ENCODE results near the gene CLEC4F. TPM values are rescaled to one million over a fixed set of nuclear protein-coding genes. Genes with fewer than 3 reads are reported as not detected.

The CLEC4F gene, protein sequence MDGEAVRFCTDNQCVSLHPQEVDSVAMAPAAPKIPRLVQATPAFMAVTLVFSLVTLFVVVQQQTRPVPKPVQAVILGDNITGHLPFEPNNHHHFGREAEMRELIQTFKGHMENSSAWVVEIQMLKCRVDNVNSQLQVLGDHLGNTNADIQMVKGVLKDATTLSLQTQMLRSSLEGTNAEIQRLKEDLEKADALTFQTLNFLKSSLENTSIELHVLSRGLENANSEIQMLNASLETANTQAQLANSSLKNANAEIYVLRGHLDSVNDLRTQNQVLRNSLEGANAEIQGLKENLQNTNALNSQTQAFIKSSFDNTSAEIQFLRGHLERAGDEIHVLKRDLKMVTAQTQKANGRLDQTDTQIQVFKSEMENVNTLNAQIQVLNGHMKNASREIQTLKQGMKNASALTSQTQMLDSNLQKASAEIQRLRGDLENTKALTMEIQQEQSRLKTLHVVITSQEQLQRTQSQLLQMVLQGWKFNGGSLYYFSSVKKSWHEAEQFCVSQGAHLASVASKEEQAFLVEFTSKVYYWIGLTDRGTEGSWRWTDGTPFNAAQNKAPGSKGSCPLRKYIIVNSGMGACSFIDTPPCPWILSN
- total RNA-seq (under 1 TPM in 1 of 2 donors, not detected in 1; 0.15 TPM), total RNA-seq (0 reads per million in 2 donors)

DNA sequence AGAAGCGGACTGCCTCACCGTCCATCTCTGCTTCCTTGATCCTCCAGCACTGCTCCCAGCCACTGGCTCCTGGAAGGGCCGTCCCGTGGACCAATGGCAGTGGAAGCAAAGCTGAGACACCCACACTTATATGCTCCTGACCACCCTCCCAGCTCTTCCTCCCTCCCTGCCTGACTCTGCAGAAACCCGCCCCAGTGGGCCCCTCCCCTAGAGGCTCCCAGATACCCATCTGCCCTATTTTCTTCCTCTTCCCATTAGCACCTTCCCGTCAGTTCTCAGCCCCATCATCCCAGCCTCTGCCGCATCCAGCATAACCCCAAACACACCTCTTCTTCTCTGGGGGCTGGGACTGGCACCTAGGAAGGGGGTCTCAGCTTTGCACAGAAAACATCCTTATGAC, at the start of gene CLEC4F:
TSS of gene CLEC4F (minus strand) at position 101 of the 400 bp plus-strand sequence. CDS start at position 25, 76 bp downstream.
- no peak for DNase-seq
- Mint-ChIP-seq H3K27me3 (peaks cover 60% of the 10 kb centered on the region), H3K27ac (no peak within 1 kb of the TSS), H3K36me3 (ENCODE audit: low read depth) (no peaks in the 10 kb centered on the region), H3K4me1 (peaks cover 2% of the 10 kb centered on the region), H3K4me3 (no peak within 1 kb of the TSS)
- no peak for ATAC-seq
- H3K9me3 ChIP-seq (ENCODE audit: control insufficient read depth, low read length, poor library complexity, severe bottlenecking), result no peaks in the 10 kb centered on the region

DNA sequence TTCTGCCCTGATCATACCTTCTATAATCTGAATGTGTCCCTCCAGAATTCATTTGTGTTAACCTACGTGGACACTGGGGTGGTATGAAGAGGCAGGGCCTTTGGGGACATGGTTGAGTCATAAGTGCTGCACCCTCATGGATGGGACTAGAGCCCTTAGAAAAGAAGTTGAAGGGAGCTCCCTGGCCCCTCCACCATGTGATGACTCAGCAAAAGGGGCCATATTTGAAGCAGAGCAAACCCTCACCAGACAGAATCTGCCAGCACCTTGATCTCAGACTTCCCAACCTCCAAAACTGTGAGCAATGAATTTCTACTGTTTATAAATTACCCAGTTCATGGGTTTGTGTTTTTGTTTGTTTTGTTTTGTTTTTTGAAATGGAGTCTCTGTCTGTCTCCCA, 48.6 kb upstream of the CLEC4F start:
- Mint-ChIP-seq H3K4me3 (no peak overlapping the region), H3K27ac (no peak overlapping the region), H3K27me3 (peaks cover 41% of the 10 kb centered on the region), H3K4me1 (peaks cover 5% of the 10 kb centered on the region), H3K36me3 (ENCODE audit: low read depth) (peaks cover 3% of the 10 kb centered on the region)
- DNase-seq (no peak), ATAC-seq (no peak)
- no peaks in the 10 kb centered on the region for H3K9me3 ChIP-seq (ENCODE audit: control insufficient read depth, low read length, poor library complexity, severe bottlenecking)

- DNase-seq, result peak; percentile 34 to 68 (median 39)
- H3K27ac Mint-ChIP-seq, result no peak overlapping the region
- H3K9me3 ChIP-seq (ENCODE audit: control insufficient read depth, low read length, poor library complexity, severe bottlenecking), result no peaks in the 10 kb centered on the region
- peaks cover 10% of the 10 kb centered on the region for H3K4me1 Mint-ChIP-seq
- no peak overlapping the region for H3K4me3 Mint-ChIP-seq
- H3K27me3 Mint-ChIP-seq, result peaks cover 77% of the 10 kb centered on the region
- peaks cover 12% of the 10 kb centered on the region for H3K36me3 Mint-ChIP-seq (ENCODE audit: low read depth)
- ATAC-seq, result peak; percentile 79
Measured at GRCh38 chr2:70861777-70862625, 41.6 kb upstream of the CLEC4F start.

DNA sequence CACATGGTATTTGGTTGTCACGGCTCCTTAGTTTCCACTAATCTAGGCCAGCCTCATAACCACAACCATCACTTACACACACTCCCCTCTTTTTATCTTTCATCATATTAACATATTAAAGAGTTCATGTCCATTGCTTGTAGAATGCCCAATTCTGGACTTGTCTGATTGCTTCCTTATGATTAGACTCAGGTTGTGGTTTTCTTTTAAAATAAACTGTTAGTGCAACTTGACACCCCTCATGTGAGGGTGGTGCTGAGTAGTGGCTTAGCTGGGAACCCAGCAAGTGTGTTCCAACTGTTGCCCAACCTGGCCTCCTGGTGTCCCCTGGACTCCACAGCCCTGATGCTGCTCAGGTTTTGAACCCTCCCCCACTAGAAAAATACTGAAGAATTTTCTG, 35.3 kb upstream of the CLEC4F start:
- Mint-ChIP-seq H3K27ac (no peak overlapping the region), H3K27me3 (peaks cover 50% of the 10 kb centered on the region), H3K36me3 (ENCODE audit: low read depth) (no peaks in the 10 kb centered on the region), H3K4me3 (no peak overlapping the region), H3K4me1 (peaks cover 11% of the 10 kb centered on the region)
- ATAC-seq (no peak), DNase-seq (no peak)
- no peaks in the 10 kb centered on the region for H3K9me3 ChIP-seq (ENCODE audit: control insufficient read depth, low read length, poor library complexity, severe bottlenecking)

- no peaks in the 10 kb centered on the region for H3K9me3 ChIP-seq (ENCODE audit: control insufficient read depth, low read length, poor library complexity, severe bottlenecking)
- no peak overlapping the region for H3K27ac Mint-ChIP-seq
- ATAC-seq (no peak), DNase-seq (no peak)
- no peaks in the 10 kb centered on the region for H3K36me3 Mint-ChIP-seq (ENCODE audit: low read depth)
- no peak overlapping the region for H3K4me3 Mint-ChIP-seq
- H3K27me3 Mint-ChIP-seq, result peaks cover 38% of the 10 kb centered on the region
- H3K4me1 Mint-ChIP-seq, result peaks cover 11% of the 10 kb centered on the region
Measured at GRCh38 chr2:70854411-70854810, 34.0 kb upstream of the CLEC4F start.

DNA sequence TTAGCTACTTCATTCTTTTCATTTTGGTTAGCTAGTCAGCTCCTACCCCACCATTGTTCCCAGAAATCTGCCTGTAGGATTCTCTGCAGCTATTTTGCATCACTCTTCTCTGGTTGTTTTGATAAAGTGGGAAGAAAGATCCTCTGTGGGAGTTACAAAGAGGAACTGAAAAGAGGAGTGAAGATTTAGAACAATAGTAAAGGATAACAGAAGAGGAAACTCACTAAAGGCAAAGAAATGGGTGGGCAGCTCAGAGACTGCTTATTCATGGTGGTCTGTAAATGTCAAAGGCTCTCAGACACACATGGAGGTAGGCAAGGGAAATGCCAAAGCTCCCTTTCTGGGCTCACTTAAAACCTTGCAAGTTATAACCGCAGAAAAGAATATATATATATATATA, 32.4 kb upstream of the CLEC4F start:
- no peak overlapping the region for H3K4me3 Mint-ChIP-seq
- no peak for DNase-seq
- H3K36me3 Mint-ChIP-seq (ENCODE audit: low read depth), result no peaks in the 10 kb centered on the region
- peaks cover 22% of the 10 kb centered on the region for H3K27me3 Mint-ChIP-seq
- no peak for ATAC-seq
- H3K9me3 ChIP-seq (ENCODE audit: control insufficient read depth, low read length, poor library complexity, severe bottlenecking), result no peaks in the 10 kb centered on the region
- H3K4me1 Mint-ChIP-seq, result peaks cover 11% of the 10 kb centered on the region
- H3K27ac Mint-ChIP-seq, result no peak overlapping the region

- H3K4me1 Mint-ChIP-seq, result peaks cover 11% of the 10 kb centered on the region
Measured at GRCh38 chr2:70851704-70852103, 31.3 kb upstream of the CLEC4F start.

GRCh38 chr2:70850925-70851324, 30.5 kb upstream of the CLEC4F start:
- Mint-ChIP-seq H3K27ac (no peak overlapping the region), H3K4me1 (peaks cover 11% of the 10 kb centered on the region)

More at GRCh38 chr2:70851704-70852103, 31.3 kb upstream of the CLEC4F start:
- Mint-ChIP-seq H3K4me3 (no peak overlapping the region), H3K27ac (peak overlapping the region; percentile 61), H3K36me3 (ENCODE audit: low read depth) (no peaks in the 10 kb centered on the region), H3K27me3 (peaks cover 18% of the 10 kb centered on the region)
- H3K9me3 ChIP-seq (ENCODE audit: control insufficient read depth, low read length, poor library complexity, severe bottlenecking), result no peaks in the 10 kb centered on the region
- no peak for DNase-seq
- ATAC-seq, result peak; percentile 75

DNA sequence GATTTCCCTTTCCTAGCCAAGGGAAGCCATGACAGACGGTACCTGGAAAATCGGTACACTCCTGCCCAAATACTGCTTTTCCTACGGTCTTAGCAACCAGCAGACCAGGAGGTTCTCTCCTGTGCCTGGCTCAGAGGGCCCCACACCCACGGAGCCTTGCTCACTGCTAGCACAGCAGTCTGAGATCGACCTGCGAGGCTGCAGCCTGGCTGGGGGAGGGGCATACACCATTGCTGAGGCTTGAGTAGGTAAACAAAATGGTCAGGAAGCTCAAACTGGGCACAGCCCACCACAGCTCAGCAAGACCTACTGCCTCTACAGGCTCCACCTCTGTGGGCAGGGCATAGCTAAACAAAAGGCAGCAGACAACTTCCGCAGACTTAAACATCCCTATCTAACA, 22.0 kb upstream of the CLEC4F start:
- peaks cover 4% of the 10 kb centered on the region for H3K9me3 ChIP-seq (ENCODE audit: control insufficient read depth, low read length, poor library complexity, severe bottlenecking)
- Mint-ChIP-seq H3K4me3 (no peak overlapping the region), H3K36me3 (ENCODE audit: low read depth) (peaks cover 3% of the 10 kb centered on the region), H3K27ac (no peak overlapping the region), H3K4me1 (no peaks in the 10 kb centered on the region), H3K27me3 (peaks cover 25% of the 10 kb centered on the region)
- DNase-seq (no peak), ATAC-seq (no peak)

More at GRCh38 chr2:70850925-70851324, 30.5 kb upstream of the CLEC4F start:
- Mint-ChIP-seq H3K36me3 (ENCODE audit: low read depth) (no peaks in the 10 kb centered on the region), H3K27me3 (peaks cover 10% of the 10 kb centered on the region), H3K4me3 (no peak overlapping the region)
- no peaks in the 10 kb centered on the region for H3K9me3 ChIP-seq (ENCODE audit: control insufficient read depth, low read length, poor library complexity, severe bottlenecking)
- DNase-seq (no peak), ATAC-seq (no peak)

DNA sequence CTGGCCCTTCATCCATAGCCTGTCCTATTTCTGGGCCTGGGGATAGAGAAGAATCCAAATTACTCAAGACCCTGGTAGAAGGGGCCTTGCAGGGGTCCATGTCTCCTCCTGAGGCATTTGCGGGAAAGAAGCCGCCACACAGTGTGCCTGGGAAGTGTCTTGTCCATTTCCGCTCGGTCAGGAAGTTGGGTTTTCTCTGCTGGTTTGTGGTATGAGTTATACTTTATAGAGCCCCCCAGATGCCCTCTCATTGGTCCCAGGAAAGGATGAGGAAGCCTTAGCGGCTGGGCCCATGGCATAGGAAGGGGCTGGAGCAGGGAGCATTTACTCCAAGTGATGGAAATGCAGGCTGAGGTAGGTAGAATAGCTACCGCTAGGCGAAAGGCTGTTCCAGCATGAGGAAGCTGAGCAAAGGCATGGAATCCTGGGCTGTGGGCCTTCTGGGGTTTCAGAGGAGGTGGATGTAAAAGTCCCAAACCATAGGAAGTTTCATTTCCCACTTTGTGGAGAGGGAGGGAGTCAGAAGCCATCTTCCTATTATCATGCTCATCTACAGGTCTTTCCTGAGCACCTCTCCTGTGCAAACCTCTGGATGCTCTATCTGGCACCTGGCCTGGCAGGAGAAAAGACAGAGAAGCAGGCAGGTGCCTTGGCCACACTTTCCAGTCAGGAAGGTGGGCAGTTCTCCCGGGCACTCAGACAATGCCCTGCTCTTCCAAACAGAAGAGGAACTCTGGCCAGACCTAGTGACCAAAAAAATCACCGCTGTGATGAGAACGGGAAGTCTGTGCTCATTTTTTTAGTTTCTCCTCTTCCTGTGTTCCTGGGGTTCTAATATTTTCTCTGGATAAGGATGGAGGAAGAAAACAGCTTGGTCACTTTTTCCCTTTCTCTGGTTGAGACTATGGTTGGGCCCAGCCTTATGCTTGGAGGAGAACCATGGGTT, 17.9 kb upstream of the CLEC4F start:
- peaks cover 53% of the 10 kb centered on the region for H3K27me3 Mint-ChIP-seq
- no peak overlapping the region for H3K4me3 Mint-ChIP-seq

DNA sequence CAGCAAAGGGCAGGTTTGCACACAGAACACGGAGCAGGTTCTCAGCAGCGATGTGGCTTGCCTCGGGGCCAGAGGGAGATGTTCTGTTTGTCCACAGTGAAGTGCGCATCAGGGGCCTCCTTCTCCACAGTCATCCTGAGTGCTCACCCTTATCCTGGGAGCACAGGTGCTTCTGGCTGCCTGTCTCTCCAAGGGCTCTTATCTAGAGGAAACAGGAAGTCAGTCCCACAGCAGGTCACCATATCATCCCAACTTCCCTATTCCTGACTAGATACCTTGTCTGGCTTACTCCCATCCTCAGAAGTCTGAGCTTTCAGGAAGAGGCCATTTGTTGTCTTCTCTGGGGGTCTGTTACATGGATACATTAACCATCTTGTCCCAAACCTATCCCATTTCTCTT, 15.2 kb upstream of the CLEC4F start, which contains the start of gene CD207:
TSS of gene CD207 (minus strand) at position 174 of the 400 bp plus-strand sequence. CDS start at position 134, 40 bp downstream.
- H3K27ac Mint-ChIP-seq, result no peak within 1 kb of the TSS
- H3K36me3 Mint-ChIP-seq (ENCODE audit: low read depth), result no peaks in the 10 kb centered on the region
- H3K9me3 ChIP-seq (ENCODE audit: control insufficient read depth, low read length, poor library complexity, severe bottlenecking), result no peaks in the 10 kb centered on the region
- peaks cover 7% of the 10 kb centered on the region for H3K4me1 Mint-ChIP-seq
- peaks cover 60% of the 10 kb centered on the region for H3K27me3 Mint-ChIP-seq
- H3K4me3 Mint-ChIP-seq, result no peak within 1 kb of the TSS
- DNase-seq (no peak), ATAC-seq (no peak)

More for the DNA sequence above, 17.9 kb upstream of the CLEC4F start:
- no peak for ATAC-seq
- Mint-ChIP-seq H3K36me3 (ENCODE audit: low read depth) (no peaks in the 10 kb centered on the region), H3K4me1 (peaks cover 7% of the 10 kb centered on the region), H3K27ac (no peak overlapping the region)
- no peak for DNase-seq
- peaks cover 4% of the 10 kb centered on the region for H3K9me3 ChIP-seq (ENCODE audit: control insufficient read depth, low read length, poor library complexity, severe bottlenecking)

DNA sequence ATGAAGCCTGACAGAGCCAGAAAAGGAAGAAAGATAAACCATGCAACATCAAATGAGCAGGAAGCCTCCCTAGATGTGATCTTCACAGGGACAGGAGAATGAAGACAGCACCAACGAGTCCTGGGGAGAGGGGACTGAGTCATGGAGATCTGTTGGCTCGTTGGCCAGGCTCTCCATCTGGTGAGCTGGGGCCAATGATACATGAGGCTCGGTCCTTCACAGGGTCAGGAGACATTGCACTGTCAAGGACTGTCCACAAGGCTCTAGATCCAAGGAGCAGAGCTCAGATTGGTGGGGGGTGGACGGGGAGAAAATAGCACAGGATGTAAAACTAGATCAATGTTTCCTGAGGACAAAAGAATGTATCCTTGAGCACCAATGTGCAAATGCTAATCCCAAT, 14.5 kb upstream of the CLEC4F start:
- Mint-ChIP-seq H3K4me1 (peaks cover 7% of the 10 kb centered on the region), H3K4me3 (no peak overlapping the region), H3K27me3 (peaks cover 66% of the 10 kb centered on the region), H3K27ac (no peak overlapping the region), H3K36me3 (ENCODE audit: low read depth) (no peaks in the 10 kb centered on the region)
- ATAC-seq, result no peak
- DNase-seq, result no peak
- H3K9me3 ChIP-seq (ENCODE audit: control insufficient read depth, low read length, poor library complexity, severe bottlenecking), result no peaks in the 10 kb centered on the region

Measured in T-helper 17 cell (primary cell).